ENCODE measurements around the gene PLOD1. TPM values are rescaled to one million over a fixed set of nuclear protein-coding genes. Genes with fewer than 3 reads are reported as not detected.
"Not testable (repeated sequence)": the region's sequence is repeated elsewhere in the genome, so short reads cannot be mapped to it uniquely, and the experiment has no call there.

PLOD1 gene
- total and polyA plus RNA-seq, 4 donors: 28.9 to 95.9 (median 70.1) TPM

- ATAC-seq (ENCODE audit: low FRiP score): no peak
- WGBS, 2 donors: 90 to 92% methylated on average over 6 of the region's 6 CpGs
- Histone ChIP-seq H3K4me3 (ENCODE audit: low read length in 2 of 2) (no peak overlapping the region), H3K9me3 (ENCODE audit: control insufficient read depth, low read length) (no peaks in the 10 kb centered on the region), H3K4me1 (ENCODE audit: control insufficient read depth in 1 of 2, insufficient read depth in 2 of 2, low read length in 2 of 2) (no peaks in the 10 kb centered on the region), H3K36me3 (ENCODE audit: control insufficient read depth in 1 of 2, insufficient read depth in 2 of 2, low read length in 1 of 2) (peaks cover 6 to 23% of the 10 kb centered on the region in 2 donors), H3K27me3 (ENCODE audit: control insufficient read depth in 1 of 2, insufficient read depth in 2 of 2, low read length in 1 of 2) (no peaks in the 10 kb centered on the region), H3K27ac (ENCODE audit: low read depth in 1 of 2, low read length in 2 of 2) (no peak overlapping the region)
- DNase-seq: no peak
- intact Hi-C loops (cut with DNase I): no loop called here
Measured at GRCh38 chr1:12007204-12007603, 72.7 kb downstream of the PLOD1 start.

DNA sequence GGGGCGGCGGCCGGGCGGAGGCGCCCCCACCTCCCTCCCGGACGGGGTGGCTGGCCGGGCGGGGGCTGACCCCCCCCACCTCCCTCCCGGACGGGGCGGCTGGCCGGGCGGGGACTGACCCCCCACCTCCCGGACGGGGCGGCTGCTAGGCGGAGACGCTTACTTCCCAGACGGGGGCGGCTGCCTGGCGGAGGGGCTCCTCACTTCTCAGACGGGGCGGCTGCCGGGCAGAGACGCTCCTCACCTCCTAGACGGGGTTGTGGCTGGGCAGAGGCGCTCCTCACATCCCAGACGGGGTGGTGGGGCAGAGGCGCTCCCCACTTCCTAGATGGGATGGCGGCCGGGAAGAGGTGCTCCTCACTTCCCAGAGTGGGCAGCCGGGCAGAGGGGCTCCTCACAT is 73.8 kb downstream of the PLOD1 start:
- intact Hi-C loops (cut with DNase I); H3K4me1 ChIP-seq (ENCODE audit: control insufficient read depth in 1 of 2, insufficient read depth in 2 of 2, low read length in 2 of 2); H3K27me3 ChIP-seq (ENCODE audit: control insufficient read depth in 1 of 2, insufficient read depth in 2 of 2, low read length in 1 of 2); H3K4me3 ChIP-seq (ENCODE audit: low read length in 2 of 2); DNase-seq; ATAC-seq (ENCODE audit: low FRiP score); H3K27ac ChIP-seq (ENCODE audit: low read depth in 1 of 2, low read length in 2 of 2); H3K9me3 ChIP-seq (ENCODE audit: control insufficient read depth, low read length): not testable (repeated sequence)
- H3K36me3 ChIP-seq (ENCODE audit: control insufficient read depth in 1 of 2, insufficient read depth in 2 of 2, low read length in 1 of 2): peaks cover 6 to 24% of the 10 kb centered on the region in 2 donors
- WGBS, 2 donors: 93 to 94% methylated on average over 18 to 33 of the region's 33 CpGs

DNA sequence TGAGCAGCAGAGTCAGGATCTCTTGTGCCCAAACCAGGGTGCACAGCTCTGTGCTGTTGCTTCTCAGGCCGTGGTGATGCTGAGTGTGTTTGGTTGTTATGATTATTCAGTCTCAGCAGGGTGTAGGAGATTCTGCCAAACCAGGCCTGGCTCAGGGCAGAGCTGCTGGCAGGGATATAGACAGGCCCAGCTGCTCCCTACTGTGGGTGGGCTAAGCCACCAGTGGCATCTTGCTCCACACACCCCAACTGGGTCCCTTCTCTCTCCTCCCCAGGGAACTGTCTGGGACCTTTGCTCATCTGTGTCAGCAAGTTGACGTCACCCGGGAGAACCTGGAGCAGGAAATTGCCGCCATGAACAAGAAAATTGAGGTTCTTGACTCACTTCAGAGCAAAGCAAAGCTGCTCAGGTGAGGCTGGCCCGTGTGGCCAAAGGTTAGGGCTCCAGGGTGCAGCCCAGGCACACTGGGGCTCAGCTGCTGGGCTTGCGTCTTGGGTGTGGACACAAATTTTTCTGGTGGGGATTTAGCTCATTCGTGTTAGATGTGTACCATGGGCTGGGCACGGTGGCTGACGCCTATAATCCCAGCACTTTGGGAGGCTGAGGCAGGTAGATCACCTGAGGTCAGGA is 74.9 kb downstream of the PLOD1 start:
- DNase-seq (no peak), ATAC-seq (ENCODE audit: low FRiP score) (no peak)
- Histone ChIP-seq H3K36me3 (ENCODE audit: control insufficient read depth in 1 of 2, insufficient read depth in 2 of 2, low read length in 1 of 2) (peaks cover 0 to 22% of the 10 kb centered on the region in 2 donors), H3K9me3 (ENCODE audit: control insufficient read depth, low read length) (no peaks in the 10 kb centered on the region), H3K27ac (ENCODE audit: low read depth in 1 of 2, low read length in 2 of 2) (no peak overlapping the region), H3K4me3 (ENCODE audit: low read length in 2 of 2) (no peak overlapping the region), H3K27me3 (ENCODE audit: control insufficient read depth in 1 of 2, insufficient read depth in 2 of 2, low read length in 1 of 2) (no peaks in the 10 kb centered on the region), H3K4me1 (ENCODE audit: control insufficient read depth in 1 of 2, insufficient read depth in 2 of 2, low read length in 2 of 2) (no peaks in the 10 kb centered on the region)
- intact Hi-C loops (cut with DNase I): no loop called here
- WGBS, 2 donors: 90% methylated on average over 9 of the region's 9 CpGs

DNA sequence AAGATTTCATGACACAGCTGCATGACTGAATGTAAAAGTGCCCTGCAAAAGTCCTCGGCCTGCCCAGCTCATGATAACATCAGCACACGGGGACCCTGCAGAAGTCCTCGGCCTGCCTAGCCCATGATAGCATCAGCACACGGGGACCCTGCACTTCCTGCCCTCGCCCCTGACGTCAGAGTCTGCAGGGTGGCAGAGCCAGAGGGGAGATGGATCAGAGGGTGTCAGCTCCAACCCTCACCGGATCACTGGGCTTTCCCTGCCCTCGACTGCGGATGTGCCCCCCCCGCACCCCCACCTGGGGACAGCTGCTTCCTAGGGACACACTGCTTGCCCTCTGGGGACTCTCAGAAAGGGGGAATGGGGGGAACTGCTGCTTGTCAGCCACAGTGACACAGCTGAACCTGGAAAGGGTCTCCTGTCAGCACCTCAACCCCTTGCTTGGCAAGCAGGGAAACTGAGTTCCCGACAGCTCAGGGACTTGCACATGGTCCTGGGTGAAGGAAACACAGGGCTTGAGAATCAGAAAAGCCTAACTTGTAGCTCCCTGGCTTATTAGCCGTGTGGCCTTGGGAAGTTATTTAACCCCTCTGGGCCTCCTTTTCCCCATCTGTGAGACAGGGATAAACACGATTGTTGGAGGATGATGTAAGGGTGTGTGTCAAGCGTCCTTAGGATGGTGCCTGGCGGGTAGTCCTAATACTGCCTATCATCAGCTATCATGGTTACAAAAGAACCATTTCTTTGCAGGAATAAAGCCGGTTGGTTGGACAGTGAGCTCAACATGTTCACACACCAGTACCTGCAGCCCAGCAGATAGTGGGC is 76.4 kb downstream of the PLOD1 start:
- WGBS, 2 donors: 83 to 87% methylated on average over 16 of the region's 16 CpGs
- DNase-seq (no peak), ATAC-seq (ENCODE audit: low FRiP score) (no peak)
- no peaks in the 10 kb centered on the region for H3K27me3 ChIP-seq (ENCODE audit: control insufficient read depth in 1 of 2, insufficient read depth in 2 of 2, low read length in 1 of 2)
- no peak overlapping the region for H3K4me3 ChIP-seq (ENCODE audit: low read length in 2 of 2)
- H3K36me3 ChIP-seq (ENCODE audit: control insufficient read depth in 1 of 2, insufficient read depth in 2 of 2, low read length in 1 of 2): peaks cover 0 to 17% of the 10 kb centered on the region in 2 donors
- no peaks in the 10 kb centered on the region for H3K4me1 ChIP-seq (ENCODE audit: control insufficient read depth in 1 of 2, insufficient read depth in 2 of 2, low read length in 2 of 2)
- intact Hi-C loops (cut with DNase I): no loop called here
- H3K9me3 ChIP-seq (ENCODE audit: control insufficient read depth, low read length): no peaks in the 10 kb centered on the region
- H3K27ac ChIP-seq (ENCODE audit: low read depth in 1 of 2, low read length in 2 of 2): no peak overlapping the region

GRCh38 chr1:12011998-12012397 is 77.5 kb downstream of the PLOD1 start:
- Histone ChIP-seq H3K4me1 (ENCODE audit: control insufficient read depth in 1 of 2, insufficient read depth in 2 of 2, low read length in 2 of 2) (no peaks in the 10 kb centered on the region), H3K36me3 (ENCODE audit: control insufficient read depth in 1 of 2, insufficient read depth in 2 of 2, low read length in 1 of 2) (peaks cover 0 to 14% of the 10 kb centered on the region in 2 donors), H3K4me3 (ENCODE audit: low read length in 2 of 2) (no peak overlapping the region), H3K27ac (ENCODE audit: low read depth in 1 of 2, low read length in 2 of 2) (no peak overlapping the region), H3K9me3 (ENCODE audit: control insufficient read depth, low read length) (no peaks in the 10 kb centered on the region), H3K27me3 (ENCODE audit: control insufficient read depth in 1 of 2, insufficient read depth in 2 of 2, low read length in 1 of 2) (no peaks in the 10 kb centered on the region)
- 88 to 89% methylated on average over 4 of the region's 4 CpGs for WGBS, 2 donors
- DNase-seq (no peak), ATAC-seq (ENCODE audit: low FRiP score) (no peak)
- intact Hi-C loops (cut with DNase I): no loop called here

GRCh38 chr1:12012560-12013316 is 78.2 kb downstream of the PLOD1 start:
- 85 to 92% methylated on average over 8 of the region's 8 CpGs for WGBS, 2 donors
- H3K27me3 ChIP-seq (ENCODE audit: control insufficient read depth in 1 of 2, insufficient read depth in 2 of 2, low read length in 1 of 2): no peaks in the 10 kb centered on the region
- H3K36me3 ChIP-seq (ENCODE audit: control insufficient read depth in 1 of 2, insufficient read depth in 2 of 2, low read length in 1 of 2): peaks cover 0 to 11% of the 10 kb centered on the region in 2 donors
- no peak overlapping the region for H3K27ac ChIP-seq (ENCODE audit: low read depth in 1 of 2, low read length in 2 of 2)
- ATAC-seq (ENCODE audit: low FRiP score) (no peak), DNase-seq (no peak)
- H3K4me1 ChIP-seq (ENCODE audit: control insufficient read depth in 1 of 2, insufficient read depth in 2 of 2, low read length in 2 of 2): no peaks in the 10 kb centered on the region
- H3K9me3 ChIP-seq (ENCODE audit: control insufficient read depth, low read length): no peaks in the 10 kb centered on the region
- intact Hi-C loops (cut with DNase I): no loop called here
- H3K4me3 ChIP-seq (ENCODE audit: low read length in 2 of 2): no peak overlapping the region

DNA sequence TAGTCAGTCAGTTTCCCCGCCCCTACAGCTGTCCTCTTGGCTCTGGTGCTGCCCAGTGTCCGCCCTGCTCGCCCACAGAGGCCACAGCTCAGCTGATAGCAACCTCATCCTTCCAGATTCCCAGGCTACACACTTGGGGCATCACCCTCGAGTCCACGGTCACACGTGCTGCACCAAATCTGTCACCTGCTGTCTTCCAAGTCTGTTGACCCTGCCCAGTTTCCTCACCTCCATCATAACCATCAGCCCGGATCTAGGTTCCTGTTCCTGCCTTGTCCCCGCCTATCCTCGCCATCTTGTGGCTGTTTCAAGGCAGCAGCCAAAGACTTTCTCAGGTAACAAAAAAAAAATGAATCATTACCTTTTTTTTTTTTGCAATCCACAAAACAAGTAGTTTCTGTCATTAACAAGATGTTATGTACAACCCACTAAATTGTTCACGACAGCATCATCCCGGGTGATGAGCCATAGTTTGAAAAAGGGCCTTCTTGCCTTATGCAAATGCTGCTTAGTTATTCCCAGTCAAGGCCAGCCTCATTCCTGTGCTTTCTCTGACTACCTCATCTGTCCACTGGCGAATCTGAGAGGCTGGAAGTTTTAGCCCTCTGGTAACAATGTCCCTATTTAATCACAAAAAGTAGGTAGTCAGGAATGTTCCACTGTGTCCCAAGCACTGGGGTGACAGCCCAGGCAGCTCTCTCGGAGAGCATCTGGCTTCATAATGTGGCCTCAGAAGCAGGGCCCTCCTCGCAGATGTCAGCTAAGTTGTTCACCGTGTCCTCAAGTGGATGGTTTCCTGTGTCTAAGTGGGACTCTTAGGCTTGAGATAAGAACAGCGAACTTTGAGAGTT is 79.8 kb downstream of the PLOD1 start:
- no peak overlapping the region for H3K27ac ChIP-seq (ENCODE audit: low read depth in 1 of 2, low read length in 2 of 2)
- H3K4me3 ChIP-seq (ENCODE audit: low read length in 2 of 2): no peak overlapping the region
- DNase-seq: no peak
- no peak for ATAC-seq (ENCODE audit: low FRiP score)
- no peaks in the 10 kb centered on the region for H3K9me3 ChIP-seq (ENCODE audit: control insufficient read depth, low read length)
- WGBS, 2 donors: 77 to 78% methylated on average over 16 of the region's 16 CpGs
- intact Hi-C loops (cut with DNase I): no loop called here
- H3K4me1 ChIP-seq (ENCODE audit: control insufficient read depth in 1 of 2, insufficient read depth in 2 of 2, low read length in 2 of 2): no peaks in the 10 kb centered on the region
- peaks cover 0 to 9% of the 10 kb centered on the region in 2 donors for H3K36me3 ChIP-seq (ENCODE audit: control insufficient read depth in 1 of 2, insufficient read depth in 2 of 2, low read length in 1 of 2)
- H3K27me3 ChIP-seq (ENCODE audit: control insufficient read depth in 1 of 2, insufficient read depth in 2 of 2, low read length in 1 of 2): no peaks in the 10 kb centered on the region

DNA sequence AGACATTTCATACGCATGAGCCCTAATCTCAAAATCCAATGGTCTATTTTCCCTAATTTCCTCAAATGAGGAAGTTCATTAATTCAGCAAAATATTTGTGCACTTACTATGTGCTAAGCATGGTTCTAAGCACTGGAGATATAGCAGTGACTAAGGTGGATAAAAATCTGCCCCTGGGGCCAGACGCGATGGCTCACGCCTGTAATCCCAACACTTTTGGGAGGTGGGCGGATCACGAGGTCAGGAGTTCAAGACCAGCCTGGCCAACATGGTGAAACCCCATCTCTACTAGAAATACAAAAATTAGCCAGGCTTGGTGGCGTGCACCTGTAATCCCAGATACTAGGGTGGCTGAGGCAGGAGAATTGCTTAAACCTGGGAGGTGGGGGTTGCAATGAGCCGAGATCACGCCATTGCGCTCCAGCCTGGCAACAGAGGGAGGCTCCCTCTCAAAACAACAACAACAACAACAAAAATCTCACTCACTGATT is 80.5 kb downstream of the PLOD1 start:
- Histone ChIP-seq H3K36me3 (ENCODE audit: control insufficient read depth in 1 of 2, insufficient read depth in 2 of 2, low read length in 1 of 2) (peaks cover 0 to 7% of the 10 kb centered on the region in 2 donors), H3K27ac (ENCODE audit: low read depth in 1 of 2, low read length in 2 of 2) (no peak overlapping the region), H3K27me3 (ENCODE audit: control insufficient read depth in 1 of 2, insufficient read depth in 2 of 2, low read length in 1 of 2) (no peaks in the 10 kb centered on the region), H3K4me3 (ENCODE audit: low read length in 2 of 2) (no peak overlapping the region), H3K4me1 (ENCODE audit: control insufficient read depth in 1 of 2, insufficient read depth in 2 of 2, low read length in 2 of 2) (no peaks in the 10 kb centered on the region), H3K9me3 (ENCODE audit: control insufficient read depth, low read length) (no peaks in the 10 kb centered on the region)
- ATAC-seq (ENCODE audit: low FRiP score) (no peak), DNase-seq (no peak)
- WGBS, 2 donors: 92 to 94% methylated on average over 10 of the region's 10 CpGs
- intact Hi-C loops (cut with DNase I): no loop called here

Measured in aorta (tissue), 5 donors.